ENCODE data around the gene NAB1.
"Not testable (repeated sequence)": the region's sequence is repeated elsewhere in the genome, so short reads cannot be mapped to it uniquely, and the experiment has no call there.

Gene NAB1

DNA sequence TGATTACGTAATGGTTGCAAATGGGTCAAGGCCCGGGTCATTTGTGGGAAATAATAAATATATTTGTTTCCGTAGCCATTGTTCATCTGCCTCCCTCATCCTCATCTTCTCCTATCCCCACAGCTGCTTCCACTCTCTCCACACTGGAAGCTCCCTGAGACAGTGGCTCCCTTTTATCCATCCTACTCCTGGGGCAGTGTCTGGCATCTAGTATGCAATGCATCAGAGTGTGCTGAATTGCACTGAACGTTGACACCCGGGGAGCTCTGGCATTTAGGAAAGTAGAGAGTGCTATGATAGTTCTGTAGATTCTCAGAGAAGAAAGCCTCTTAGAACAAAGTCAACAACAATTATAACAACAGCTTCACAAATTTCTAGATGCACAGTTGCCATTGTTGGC lies 45.5 kb upstream of the NAB1 start:
- H3K27me3 ChIP-seq (ENCODE audit: insufficient read depth, low read length) = no peaks in the 10 kb centered on the region
- H3K4me1 ChIP-seq (ENCODE audit: insufficient read depth, low read length, severe bottlenecking) = no peaks in the 10 kb centered on the region
- no peaks in the 10 kb centered on the region for H3K9me2 ChIP-seq (ENCODE audit: low read depth, low read length)
- no peak overlapping the region for H2AFZ ChIP-seq (ENCODE audit: low read length)
- no peak for TF ChIP-seq EZH2 (IDR thresholded peaks at IDR 0.05; ENCODE audit: borderline replicate concordance, low read length)
- TF ChIP-seq, protein P1, sequence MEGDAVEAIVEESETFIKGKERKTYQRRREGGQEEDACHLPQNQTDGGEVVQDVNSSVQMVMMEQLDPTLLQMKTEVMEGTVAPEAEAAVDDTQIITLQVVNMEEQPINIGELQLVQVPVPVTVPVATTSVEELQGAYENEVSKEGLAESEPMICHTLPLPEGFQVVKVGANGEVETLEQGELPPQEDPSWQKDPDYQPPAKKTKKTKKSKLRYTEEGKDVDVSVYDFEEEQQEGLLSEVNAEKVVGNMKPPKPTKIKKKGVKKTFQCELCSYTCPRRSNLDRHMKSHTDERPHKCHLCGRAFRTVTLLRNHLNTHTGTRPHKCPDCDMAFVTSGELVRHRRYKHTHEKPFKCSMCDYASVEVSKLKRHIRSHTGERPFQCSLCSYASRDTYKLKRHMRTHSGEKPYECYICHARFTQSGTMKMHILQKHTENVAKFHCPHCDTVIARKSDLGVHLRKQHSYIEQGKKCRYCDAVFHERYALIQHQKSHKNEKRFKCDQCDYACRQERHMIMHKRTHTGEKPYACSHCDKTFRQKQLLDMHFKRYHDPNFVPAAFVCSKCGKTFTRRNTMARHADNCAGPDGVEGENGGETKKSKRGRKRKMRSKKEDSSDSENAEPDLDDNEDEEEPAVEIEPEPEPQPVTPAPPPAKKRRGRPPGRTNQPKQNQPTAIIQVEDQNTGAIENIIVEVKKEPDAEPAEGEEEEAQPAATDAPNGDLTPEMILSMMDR (IDR thresholded peaks at IDR 0.05; ENCODE audit: low read length) = no peak
- H3K9me3 ChIP-seq (ENCODE audit: low read length) = no peaks in the 10 kb centered on the region
- H3K9ac ChIP-seq (ENCODE audit: low read length) = no peak overlapping the region
- H3F3A ChIP-seq (ENCODE audit: insufficient read depth, low read length) = no peaks in the 10 kb centered on the region
- H3K4me2 ChIP-seq (ENCODE audit: low read length) = no peak overlapping the region
- no peak overlapping the region for H3K27ac ChIP-seq (ENCODE audit: low read depth, low read length, poor library complexity, severe bottlenecking)
- no peaks in the 10 kb centered on the region for H4K20me1 ChIP-seq (ENCODE audit: insufficient read depth, low read length)
- H3K4me3 ChIP-seq (ENCODE audit: low read depth, low read length, poor library complexity, severe bottlenecking) = no peak overlapping the region
- H3K36me3 ChIP-seq (ENCODE audit: insufficient read depth, low read length) = no peaks in the 10 kb centered on the region
- H3K79me2 ChIP-seq (ENCODE audit: insufficient read depth, low read length) = no peaks in the 10 kb centered on the region

DNA sequence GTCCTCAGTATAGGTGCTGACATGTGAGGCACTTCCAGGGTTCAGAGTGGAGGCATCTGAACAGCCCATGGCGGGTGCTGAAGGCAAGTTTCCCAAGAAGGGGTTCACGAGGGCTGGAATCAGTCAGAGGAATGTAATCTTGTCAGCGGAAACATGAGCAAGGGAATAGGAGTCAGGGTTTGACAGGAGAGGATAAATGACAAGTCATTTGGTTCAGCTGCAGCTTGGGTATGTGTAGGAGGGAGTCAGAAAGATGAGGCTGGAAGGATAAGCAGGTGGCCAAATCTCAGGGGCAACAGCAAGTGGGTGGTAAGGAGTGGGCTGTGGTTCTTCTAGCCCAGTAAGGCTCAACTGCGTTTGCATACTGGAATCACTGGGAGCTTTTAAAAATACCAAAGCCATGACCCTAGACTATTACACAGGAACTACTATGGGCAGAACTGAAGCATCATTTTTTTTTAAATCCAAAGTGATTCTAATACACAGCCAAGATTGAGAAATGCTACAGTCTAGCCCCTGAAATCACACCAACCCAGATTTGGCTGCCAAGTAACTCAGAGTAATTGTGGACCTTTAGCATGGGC lies 41.8 kb upstream of the NAB1 start:
- Histone ChIP-seq H3K4me2 (ENCODE audit: low read length) (no peak overlapping the region), H3F3A (ENCODE audit: insufficient read depth, low read length) (no peaks in the 10 kb centered on the region), H3K79me2 (ENCODE audit: insufficient read depth, low read length) (no peaks in the 10 kb centered on the region), H4K20me1 (ENCODE audit: insufficient read depth, low read length) (no peaks in the 10 kb centered on the region), H3K4me1 (ENCODE audit: insufficient read depth, low read length, severe bottlenecking) (no peaks in the 10 kb centered on the region), H2AFZ (ENCODE audit: low read length) (no peak overlapping the region), H3K9ac (ENCODE audit: low read length) (no peak overlapping the region), H3K9me3 (ENCODE audit: low read length) (no peaks in the 10 kb centered on the region), H3K27me3 (ENCODE audit: insufficient read depth, low read length) (no peaks in the 10 kb centered on the region), H3K9me2 (ENCODE audit: low read depth, low read length) (no peaks in the 10 kb centered on the region), H3K27ac (ENCODE audit: low read depth, low read length, poor library complexity, severe bottlenecking) (no peak overlapping the region), H3K36me3 (ENCODE audit: insufficient read depth, low read length) (no peaks in the 10 kb centered on the region), H3K4me3 (ENCODE audit: low read depth, low read length, poor library complexity, severe bottlenecking) (no peak overlapping the region)
- TF ChIP-seq EZH2 (IDR thresholded peaks at IDR 0.05; ENCODE audit: borderline replicate concordance, low read length) = no peak
- TF ChIP-seq, protein P1 (IDR thresholded peaks at IDR 0.05; ENCODE audit: low read length) = no peak

DNA sequence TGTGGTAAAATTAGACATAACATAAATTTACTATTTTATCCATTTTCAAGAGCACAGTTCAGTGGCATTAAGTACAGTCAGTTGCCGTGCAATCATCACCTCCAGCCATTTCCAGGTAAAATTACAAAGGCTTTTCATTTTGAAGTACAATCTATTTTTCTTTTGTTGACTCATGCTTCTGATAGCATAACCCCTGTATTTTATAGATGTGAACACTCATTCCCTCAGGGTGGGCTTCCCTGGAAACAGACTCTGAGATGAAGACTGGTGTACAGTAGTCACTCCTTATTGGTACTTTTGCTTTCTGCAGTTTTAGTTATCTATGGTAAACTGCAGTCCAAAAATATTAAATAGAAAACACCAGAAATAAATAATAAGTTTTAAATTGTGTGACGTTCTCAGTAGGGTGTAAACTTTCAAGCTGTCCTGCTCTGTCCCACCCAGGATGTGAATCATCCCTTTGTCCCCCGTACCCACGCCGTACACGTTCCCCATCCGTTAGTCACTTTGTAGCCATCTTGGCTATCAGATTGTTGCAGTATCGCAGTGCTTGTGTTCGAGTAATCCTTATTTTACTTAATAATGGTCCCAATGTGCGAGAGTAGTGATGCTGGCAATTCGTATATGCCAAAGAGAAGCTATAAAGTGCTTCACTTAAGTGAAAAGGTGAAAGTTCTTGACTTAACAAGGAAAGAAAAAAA lies 41.1 kb upstream of the NAB1 start:
- Histone ChIP-seq H3K9me2 (ENCODE audit: low read depth, low read length) (no peaks in the 10 kb centered on the region), H3K4me3 (ENCODE audit: low read depth, low read length, poor library complexity, severe bottlenecking) (no peak overlapping the region), H3K4me2 (ENCODE audit: low read length) (no peak overlapping the region), H3K27ac (ENCODE audit: low read depth, low read length, poor library complexity, severe bottlenecking) (no peak overlapping the region), H2AFZ (ENCODE audit: low read length) (no peak overlapping the region), H3K9me3 (ENCODE audit: low read length) (no peaks in the 10 kb centered on the region), H4K20me1 (ENCODE audit: insufficient read depth, low read length) (no peaks in the 10 kb centered on the region), H3F3A (ENCODE audit: insufficient read depth, low read length) (no peaks in the 10 kb centered on the region), H3K9ac (ENCODE audit: low read length) (no peak overlapping the region), H3K36me3 (ENCODE audit: insufficient read depth, low read length) (no peaks in the 10 kb centered on the region), H3K27me3 (ENCODE audit: insufficient read depth, low read length) (no peaks in the 10 kb centered on the region), H3K4me1 (ENCODE audit: insufficient read depth, low read length, severe bottlenecking) (no peaks in the 10 kb centered on the region), H3K79me2 (ENCODE audit: insufficient read depth, low read length) (no peaks in the 10 kb centered on the region)
- TF ChIP-seq, protein P1 (IDR thresholded peaks at IDR 0.05; ENCODE audit: low read length) = no peak
- no peak for TF ChIP-seq EZH2 (IDR thresholded peaks at IDR 0.05; ENCODE audit: borderline replicate concordance, low read length)

DNA sequence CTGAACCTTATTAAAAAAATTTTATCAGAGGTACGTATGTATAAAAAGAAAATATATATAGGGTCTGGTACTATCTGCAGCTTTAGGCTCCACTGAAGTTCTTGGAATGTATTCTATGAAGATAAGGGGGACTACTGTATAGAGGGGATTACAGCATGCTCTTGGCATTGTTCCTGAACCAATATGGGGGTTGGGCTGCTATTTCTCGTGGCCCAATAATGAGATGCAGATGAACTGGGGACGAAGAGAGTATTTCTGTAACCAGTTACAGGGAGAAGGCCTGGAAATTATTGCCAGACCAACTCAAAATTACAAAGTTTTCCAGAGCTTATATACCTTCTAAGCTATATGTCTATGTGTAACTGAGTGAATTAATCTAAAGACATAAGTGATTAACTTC lies 40.0 kb upstream of the NAB1 start:
- not testable (repeated sequence) for H2AFZ ChIP-seq (ENCODE audit: low read length); H3K4me3 ChIP-seq (ENCODE audit: low read depth, low read length, poor library complexity, severe bottlenecking); H3K79me2 ChIP-seq (ENCODE audit: insufficient read depth, low read length); H3K27me3 ChIP-seq (ENCODE audit: insufficient read depth, low read length); H3K9ac ChIP-seq (ENCODE audit: low read length); H3K27ac ChIP-seq (ENCODE audit: low read depth, low read length, poor library complexity, severe bottlenecking); H3K4me1 ChIP-seq (ENCODE audit: insufficient read depth, low read length, severe bottlenecking); H4K20me1 ChIP-seq (ENCODE audit: insufficient read depth, low read length); H3F3A ChIP-seq (ENCODE audit: insufficient read depth, low read length); H3K36me3 ChIP-seq (ENCODE audit: insufficient read depth, low read length); H3K4me2 ChIP-seq (ENCODE audit: low read length); H3K9me2 ChIP-seq (ENCODE audit: low read depth, low read length); H3K9me3 ChIP-seq (ENCODE audit: low read length)

DNA sequence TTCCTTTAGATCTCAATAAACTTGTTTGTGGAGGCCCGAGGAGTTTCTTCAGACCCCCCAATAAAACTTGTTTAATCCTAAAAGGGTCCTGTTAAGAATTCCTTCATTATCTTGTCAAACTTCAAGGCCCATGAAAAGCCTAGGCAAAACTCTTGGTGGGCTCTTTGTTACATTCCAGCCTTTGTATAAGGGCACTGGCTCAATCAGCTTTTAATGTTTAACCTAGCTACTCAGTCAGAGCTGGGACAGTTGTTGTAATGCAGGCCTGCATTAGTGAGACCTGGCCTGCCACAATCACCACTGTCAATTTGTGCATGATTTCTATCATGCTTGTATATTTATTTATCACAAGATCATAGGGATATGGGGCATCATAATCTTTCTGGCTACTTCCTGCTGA lies 39.5 kb upstream of the NAB1 start:
- not testable (repeated sequence) for H3K27me3 ChIP-seq (ENCODE audit: insufficient read depth, low read length); H3K27ac ChIP-seq (ENCODE audit: low read depth, low read length, poor library complexity, severe bottlenecking); H4K20me1 ChIP-seq (ENCODE audit: insufficient read depth, low read length); H2AFZ ChIP-seq (ENCODE audit: low read length); H3K4me3 ChIP-seq (ENCODE audit: low read depth, low read length, poor library complexity, severe bottlenecking); H3K4me2 ChIP-seq (ENCODE audit: low read length); H3K9me3 ChIP-seq (ENCODE audit: low read length); H3K79me2 ChIP-seq (ENCODE audit: insufficient read depth, low read length); H3F3A ChIP-seq (ENCODE audit: insufficient read depth, low read length); H3K9ac ChIP-seq (ENCODE audit: low read length); H3K4me1 ChIP-seq (ENCODE audit: insufficient read depth, low read length, severe bottlenecking); H3K9me2 ChIP-seq (ENCODE audit: low read depth, low read length); H3K36me3 ChIP-seq (ENCODE audit: insufficient read depth, low read length)

All from OCI-LY1 (cell line).